ENCODE measurements around the gene UBE2N.

- no peak for TF ChIP-seq CTCF (IDR thresholded peaks at IDR 0.05; ENCODE audit: insufficient read depth, low read length, poor library complexity, severe bottlenecking)
- TF ChIP-seq EZH2phosphoT487 (conservative IDR thresholded peaks at IDR 0.05; ENCODE audit: low read length), result no peak
Observed at GRCh38 chr12:93425736-93426411, 15.9 kb downstream of the UBE2N start.
